Measurements from ENCODE around the gene GALNT10.
A peak's percentile ranks its signal among the peaks of the same experiment; 100 is the strongest.

Gene GALNT10

DNA sequence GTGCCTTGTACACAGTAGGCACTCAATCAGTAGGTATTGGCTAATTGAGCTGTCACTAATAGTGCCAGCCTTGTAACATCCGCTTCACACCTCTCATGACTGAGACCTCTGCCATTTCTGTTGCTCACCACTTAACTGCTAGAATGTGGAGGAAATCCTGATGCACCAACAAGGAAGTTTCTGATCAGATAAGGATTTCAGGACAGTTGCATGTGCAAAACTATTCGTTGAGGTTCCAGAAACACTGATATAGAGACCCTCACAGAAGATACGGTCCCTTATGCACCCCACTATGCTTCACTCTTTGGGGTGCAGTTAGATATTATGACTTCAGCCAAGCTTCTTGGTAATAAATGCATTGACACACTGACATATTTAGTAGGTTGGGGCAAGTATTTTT, 266.0 kb downstream of the GALNT10 start:
- H2BK12ac ChIP-seq (ENCODE audit: low read length): no peak overlapping the region
- H4K8ac ChIP-seq (ENCODE audit: low read depth, low read length): no peak overlapping the region
- H4K91ac ChIP-seq (ENCODE audit: low read depth, low read length): no peak overlapping the region
- no peak overlapping the region for H3K4me2 ChIP-seq (ENCODE audit: low read length)
- no peak overlapping the region for H2BK5ac ChIP-seq (ENCODE audit: low read depth, low read length, poor library complexity)
- no peaks in the 10 kb centered on the region for H3K79me2 ChIP-seq (ENCODE audit: control insufficient read depth, insufficient read depth, low read length, poor library complexity)
- no peak overlapping the region for H2BK120ac ChIP-seq (ENCODE audit: insufficient read depth, low read length, poor library complexity)
- H3K9me3 ChIP-seq (ENCODE audit: insufficient read depth, low read depth, low read length): no peaks in the 10 kb centered on the region
- peaks cover 11 to 14% of the 10 kb centered on the region in 2 experiments for H3K4me1 ChIP-seq (ENCODE audit: control insufficient read depth in 1 of 2, insufficient read depth in 2 of 2, low read length in 2 of 2)
- no peak overlapping the region for H3K4me3 ChIP-seq (ENCODE audit: low read depth, low read length)
- no peak overlapping the region for H3K4ac ChIP-seq (ENCODE audit: low read depth, low read length)
- no peaks in the 10 kb centered on the region for H3K27me3 ChIP-seq (ENCODE audit: insufficient read depth, low read length)
- no peak overlapping the region for H3K9ac ChIP-seq (ENCODE audit: low read length)
- no peak for DNase-seq
- no CpG with 5 or more reads among the region's 3 CpGs for WGBS (ENCODE audit: extremely low coverage, insufficient coverage, insufficient read length)
- peaks cover 30 to 55% of the 10 kb centered on the region in 2 experiments for H3K36me3 ChIP-seq (ENCODE audit: control insufficient read depth in 1 of 2, insufficient read depth in 2 of 2, low read length in 2 of 2)
- H2AK5ac ChIP-seq (ENCODE audit: low read length): no peak overlapping the region
- no peaks in the 10 kb centered on the region for H3K79me1 ChIP-seq (ENCODE audit: low read length)
- no peak overlapping the region for H2AFZ ChIP-seq (ENCODE audit: insufficient read depth, low read length, poor library complexity)
- no peak overlapping the region for H4K12ac ChIP-seq (ENCODE audit: low read depth, low read length)
- no peak overlapping the region for H3K18ac ChIP-seq (ENCODE audit: low read length)
- H3K27ac ChIP-seq (ENCODE audit: low read depth, low read length): no peak overlapping the region
- no peak overlapping the region for H3K14ac ChIP-seq (ENCODE audit: low read length)
- no peak overlapping the region for H3K23ac ChIP-seq (ENCODE audit: low read length)

DNA sequence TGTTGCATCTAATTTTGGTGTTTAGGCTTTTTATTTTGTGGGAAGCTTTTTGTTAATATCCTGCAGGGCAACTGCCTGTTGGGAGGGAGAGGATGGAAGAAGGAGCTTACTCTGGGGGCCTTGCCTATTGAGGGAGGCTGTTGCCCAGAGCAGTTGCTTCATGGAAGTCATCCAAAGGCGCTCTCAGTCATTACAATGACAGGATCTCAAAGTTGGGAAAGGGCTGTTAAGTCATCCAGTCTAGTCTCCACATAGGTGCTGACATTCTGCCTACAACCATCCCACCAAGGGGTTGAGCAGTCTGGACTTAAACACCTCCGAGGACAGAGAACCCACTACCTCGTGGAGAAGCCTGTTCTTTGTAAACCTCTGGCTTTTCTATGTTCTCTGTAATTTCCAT, 268.5 kb downstream of the GALNT10 start:
- Histone ChIP-seq H2BK12ac (ENCODE audit: low read length) (no peak overlapping the region), H3K4ac (ENCODE audit: low read depth, low read length) (no peak overlapping the region), H3K4me1 (ENCODE audit: control insufficient read depth in 1 of 2, insufficient read depth in 2 of 2, low read length in 2 of 2) (peaks cover 11 to 16% of the 10 kb centered on the region in 2 experiments), H3K14ac (ENCODE audit: low read length) (no peak overlapping the region), H3K79me1 (ENCODE audit: low read length) (no peaks in the 10 kb centered on the region), H2AK5ac (ENCODE audit: low read length) (no peak overlapping the region), H3K4me2 (ENCODE audit: low read length) (no peak overlapping the region), H3K23ac (ENCODE audit: low read length) (no peak overlapping the region), H4K91ac (ENCODE audit: low read depth, low read length) (no peak overlapping the region), H2BK5ac (ENCODE audit: low read depth, low read length, poor library complexity) (no peak overlapping the region), H3K79me2 (ENCODE audit: control insufficient read depth, insufficient read depth, low read length, poor library complexity) (no peaks in the 10 kb centered on the region), H4K8ac (ENCODE audit: low read depth, low read length) (no peak overlapping the region), H2AFZ (ENCODE audit: insufficient read depth, low read length, poor library complexity) (no peak overlapping the region), H2BK120ac (ENCODE audit: insufficient read depth, low read length, poor library complexity) (no peak overlapping the region), H3K4me3 (ENCODE audit: low read depth, low read length) (no peak overlapping the region), H4K12ac (ENCODE audit: low read depth, low read length) (no peak overlapping the region), H3K9ac (ENCODE audit: low read length) (no peak overlapping the region), H3K18ac (ENCODE audit: low read length) (no peak overlapping the region), H3K9me3 (ENCODE audit: insufficient read depth, low read depth, low read length) (no peaks in the 10 kb centered on the region), H3K27ac (ENCODE audit: low read depth, low read length) (no peak overlapping the region), H3K27me3 (ENCODE audit: insufficient read depth, low read length) (no peaks in the 10 kb centered on the region), H3K36me3 (ENCODE audit: control insufficient read depth in 1 of 2, insufficient read depth in 2 of 2, low read length in 2 of 2) (peaks cover 17 to 38% of the 10 kb centered on the region in 2 experiments)
- whole genome bisulfite sequencing (ENCODE audit: extremely low coverage, insufficient coverage, insufficient read length): no CpG with 5 or more reads among the region's 3 CpGs
- DNase-seq: no peak

DNA sequence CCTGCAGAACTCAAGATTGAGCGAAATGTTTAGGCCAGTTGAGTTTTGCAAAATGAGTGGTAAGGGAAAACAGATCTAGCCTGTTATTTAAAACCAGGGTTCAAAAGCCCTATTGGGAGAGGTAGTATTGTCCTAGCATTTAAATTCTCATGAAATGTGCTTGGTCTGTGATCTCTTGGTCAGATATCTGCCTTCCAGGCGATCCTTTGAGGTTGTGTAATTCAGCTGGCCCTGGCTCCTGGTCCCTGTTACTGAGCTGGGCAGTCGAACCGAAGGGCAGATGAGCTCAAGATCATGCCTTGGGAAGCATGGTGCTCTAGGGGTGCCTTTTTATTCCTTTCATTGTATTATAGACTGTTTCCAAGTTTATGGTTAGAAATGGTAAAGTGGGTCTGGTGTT, 269.6 kb downstream of the GALNT10 start:
- Histone ChIP-seq H3K4ac (ENCODE audit: low read depth, low read length) (no peak overlapping the region), H2AFZ (ENCODE audit: insufficient read depth, low read length, poor library complexity) (no peak overlapping the region), H4K91ac (ENCODE audit: low read depth, low read length) (no peak overlapping the region), H2BK5ac (ENCODE audit: low read depth, low read length, poor library complexity) (no peak overlapping the region), H4K8ac (ENCODE audit: low read depth, low read length) (no peak overlapping the region), H3K9ac (ENCODE audit: low read length) (no peak overlapping the region), H3K79me2 (ENCODE audit: control insufficient read depth, insufficient read depth, low read length, poor library complexity) (no peaks in the 10 kb centered on the region), H2BK12ac (ENCODE audit: low read length) (no peak overlapping the region), H3K14ac (ENCODE audit: low read length) (no peak overlapping the region), H3K4me3 (ENCODE audit: low read depth, low read length) (no peak overlapping the region), H2AK5ac (ENCODE audit: low read length) (no peak overlapping the region), H3K9me3 (ENCODE audit: insufficient read depth, low read depth, low read length) (no peaks in the 10 kb centered on the region), H3K27me3 (ENCODE audit: insufficient read depth, low read length) (no peaks in the 10 kb centered on the region), H3K18ac (ENCODE audit: low read length) (no peak overlapping the region), H3K36me3 (ENCODE audit: control insufficient read depth in 1 of 2, insufficient read depth in 2 of 2, low read length in 2 of 2) (peaks cover 13 to 31% of the 10 kb centered on the region in 2 experiments), H2BK120ac (ENCODE audit: insufficient read depth, low read length, poor library complexity) (no peak overlapping the region), H3K4me2 (ENCODE audit: low read length) (no peak overlapping the region), H3K27ac (ENCODE audit: low read depth, low read length) (peak overlapping the region; percentile 51), H3K4me1 (ENCODE audit: control insufficient read depth in 1 of 2, insufficient read depth in 2 of 2, low read length in 2 of 2) (peaks cover 11 to 16% of the 10 kb centered on the region in 2 experiments), H3K23ac (ENCODE audit: low read length) (no peak overlapping the region), H3K79me1 (ENCODE audit: low read length) (no peaks in the 10 kb centered on the region), H4K12ac (ENCODE audit: low read depth, low read length) (no peak overlapping the region)
- peak; percentile 29 to 78 for DNase-seq
- WGBS (ENCODE audit: extremely low coverage, insufficient coverage, insufficient read length): no CpG with 5 or more reads among the region's 4 CpGs

DNA sequence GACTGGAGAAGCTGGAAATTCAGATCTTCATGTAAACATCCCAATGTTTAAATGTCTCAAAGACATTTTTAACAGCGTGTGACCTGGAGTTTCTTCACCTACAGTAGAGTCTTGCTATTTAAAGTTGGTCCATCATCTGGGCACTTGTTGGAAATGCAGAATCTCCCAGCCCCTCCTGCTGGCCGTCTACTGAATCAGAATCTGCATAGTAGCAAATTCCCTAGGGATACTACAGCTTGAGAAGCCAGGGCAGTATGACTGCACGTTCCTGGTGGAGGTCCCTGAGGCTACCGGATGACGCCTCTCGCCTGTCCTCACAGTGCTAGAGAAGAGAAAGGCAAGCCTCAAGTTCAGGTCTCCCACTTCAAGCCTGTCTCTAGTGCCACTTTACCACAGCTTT, 271.0 kb downstream of the GALNT10 start:
- no peak overlapping the region for H3K4me3 ChIP-seq (ENCODE audit: low read depth, low read length)
- no peaks in the 10 kb centered on the region for H3K9me3 ChIP-seq (ENCODE audit: insufficient read depth, low read depth, low read length)
- no peak overlapping the region for H3K4ac ChIP-seq (ENCODE audit: low read depth, low read length)
- H2BK120ac ChIP-seq (ENCODE audit: insufficient read depth, low read length, poor library complexity): no peak overlapping the region
- H2BK12ac ChIP-seq (ENCODE audit: low read length): no peak overlapping the region
- peaks cover 4 to 20% of the 10 kb centered on the region in 2 experiments for H3K36me3 ChIP-seq (ENCODE audit: control insufficient read depth in 1 of 2, insufficient read depth in 2 of 2, low read length in 2 of 2)
- no CpG with 5 or more reads among the region's 6 CpGs for WGBS (ENCODE audit: extremely low coverage, insufficient coverage, insufficient read length)
- no peaks in the 10 kb centered on the region for H3K79me2 ChIP-seq (ENCODE audit: control insufficient read depth, insufficient read depth, low read length, poor library complexity)
- no peak overlapping the region for H4K91ac ChIP-seq (ENCODE audit: low read depth, low read length)
- no peak overlapping the region for H4K12ac ChIP-seq (ENCODE audit: low read depth, low read length)
- H2BK5ac ChIP-seq (ENCODE audit: low read depth, low read length, poor library complexity): no peak overlapping the region
- H3K4me1 ChIP-seq (ENCODE audit: control insufficient read depth in 1 of 2, insufficient read depth in 2 of 2, low read length in 2 of 2): peaks cover 11 to 16% of the 10 kb centered on the region in 2 experiments
- no peaks in the 10 kb centered on the region for H3K27me3 ChIP-seq (ENCODE audit: insufficient read depth, low read length)
- H2AK5ac ChIP-seq (ENCODE audit: low read length): no peak overlapping the region
- no peak overlapping the region for H3K9ac ChIP-seq (ENCODE audit: low read length)
- no peak overlapping the region for H2AFZ ChIP-seq (ENCODE audit: insufficient read depth, low read length, poor library complexity)
- H3K4me2 ChIP-seq (ENCODE audit: low read length): no peak overlapping the region
- peak; percentile 22 to 23 for DNase-seq
- H4K8ac ChIP-seq (ENCODE audit: low read depth, low read length): no peak overlapping the region
- no peak overlapping the region for H3K14ac ChIP-seq (ENCODE audit: low read length)
- H3K23ac ChIP-seq (ENCODE audit: low read length): no peak overlapping the region
- H3K18ac ChIP-seq (ENCODE audit: low read length): no peak overlapping the region
- H3K27ac ChIP-seq (ENCODE audit: low read depth, low read length): no peak overlapping the region
- H3K79me1 ChIP-seq (ENCODE audit: low read length): no peaks in the 10 kb centered on the region
